HepG2 (cell line): ENCODE results near the gene KCND3.

Source experiments
- CBFB ChIP-seq: sonication (generic); formaldehyde crosslinking; IDR thresholded peaks from 2 replicates; pipeline ENCODE4 v1.4.0; 2020; ENCODE audit warnings: missing genetic modification reagents
- PTBP1 ChIP-seq: fragments of 200-400 bp; formaldehyde crosslinking; IDR thresholded peaks from 2 replicates; pipeline ENCODE4 v1.6.1; 2018; ENCODE audit warnings: low read length, low read depth; ENCODE audit not compliant: poor library complexity, severe bottlenecking
- SMARCC2 ChIP-seq: fragments of 450-650 bp; IDR thresholded peaks from 2 replicates; pipeline ENCODE4 v1.6.1; 2017; ENCODE audit warnings: antibody characterized with exemption, mild to moderate bottlenecking
- TF ChIP-seq, protein P1 (sequence below): IDR thresholded peaks from 2 replicates; pipeline ENCODE4 v1.6.1; 2016
- TF ChIP-seq, protein P2 (sequence below), 2 experiments: sonication (generic) in 1 of 2; formaldehyde crosslinking in 1 of 2; IDR thresholded peaks; 2 replicates each; pipeline versions ENCODE4 v1.4.0 to v1.6.1; 2018 to 2020; ENCODE audit warnings: missing genetic modification reagents in 2 of 2, borderline replicate concordance in 1 of 2, low read depth in 1 of 2, mild to moderate bottlenecking in 1 of 2, missing biosample characterization in 1 of 2

DNA sequence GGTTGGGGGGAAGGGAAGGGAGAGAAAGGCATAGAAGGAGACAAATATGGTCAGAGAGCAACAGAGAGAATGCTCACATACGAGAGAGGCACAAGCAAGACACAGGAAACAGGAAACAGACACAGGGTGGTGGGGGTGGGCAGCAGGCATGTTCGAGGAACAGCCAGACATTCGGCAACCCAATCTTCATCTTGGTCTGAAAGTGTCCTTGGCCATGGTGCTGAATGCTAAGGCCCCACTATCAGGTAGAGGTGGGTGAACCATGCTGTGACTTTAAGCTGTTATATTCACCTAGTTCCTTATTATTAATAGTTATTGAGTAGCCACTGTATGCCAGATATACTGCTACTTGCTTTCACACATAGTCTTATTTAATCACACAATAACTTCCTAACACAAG is 124.6 kb downstream of the KCND3 start:
- no peak for TF ChIP-seq CBFB (CRISPR knock-in tag)
- no peak for TF ChIP-seq SMARCC2
- TF ChIP-seq PTBP1, result no peak
- TF ChIP-seq, protein P1, sequence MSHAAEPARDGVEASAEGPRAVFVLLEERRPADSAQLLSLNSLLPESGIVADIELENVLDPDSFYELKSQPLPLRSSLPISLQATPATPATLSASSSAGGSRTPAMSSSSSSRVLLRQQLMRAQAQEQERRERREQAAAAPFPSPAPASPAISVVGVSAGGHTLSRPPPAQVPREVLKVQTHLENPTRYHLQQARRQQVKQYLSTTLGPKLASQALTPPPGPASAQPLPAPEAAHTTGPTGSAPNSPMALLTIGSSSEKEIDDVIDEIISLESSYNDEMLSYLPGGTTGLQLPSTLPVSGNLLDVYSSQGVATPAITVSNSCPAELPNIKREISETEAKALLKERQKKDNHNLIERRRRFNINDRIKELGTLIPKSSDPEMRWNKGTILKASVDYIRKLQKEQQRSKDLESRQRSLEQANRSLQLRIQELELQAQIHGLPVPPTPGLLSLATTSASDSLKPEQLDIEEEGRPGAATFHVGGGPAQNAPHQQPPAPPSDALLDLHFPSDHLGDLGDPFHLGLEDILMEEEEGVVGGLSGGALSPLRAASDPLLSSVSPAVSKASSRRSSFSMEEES (CRISPR knock-in tag), result no peak
- TF ChIP-seq, protein P2, sequence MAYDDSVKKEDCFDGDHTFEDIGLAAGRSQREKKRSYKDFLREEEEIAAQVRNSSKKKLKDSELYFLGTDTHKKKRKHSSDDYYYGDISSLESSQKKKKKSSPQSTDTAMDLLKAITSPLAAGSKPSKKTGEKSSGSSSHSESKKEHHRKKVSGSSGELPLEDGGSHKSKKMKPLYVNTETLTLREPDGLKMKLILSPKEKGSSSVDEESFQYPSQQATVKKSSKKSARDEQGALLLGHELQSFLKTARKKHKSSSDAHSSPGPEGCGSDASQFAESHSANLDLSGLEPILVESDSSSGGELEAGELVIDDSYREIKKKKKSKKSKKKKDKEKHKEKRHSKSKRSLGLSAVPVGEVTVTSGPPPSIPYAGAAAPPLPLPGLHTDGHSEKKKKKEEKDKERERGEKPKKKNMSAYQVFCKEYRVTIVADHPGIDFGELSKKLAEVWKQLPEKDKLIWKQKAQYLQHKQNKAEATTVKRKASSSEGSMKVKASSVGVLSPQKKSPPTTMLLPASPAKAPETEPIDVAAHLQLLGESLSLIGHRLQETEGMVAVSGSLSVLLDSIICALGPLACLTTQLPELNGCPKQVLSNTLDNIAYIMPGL (CRISPR knock-in tag; IDR thresholded peaks at IDR 0.05; ENCODE audit: borderline replicate concordance in 1 of 2, low read depth in 1 of 2), result no peak
